T-cell (primary cell): Measurements from ENCODE around the gene SLC1A4. TPM values are rescaled to one million over a fixed set of nuclear protein-coding genes. Genes with fewer than 3 reads are reported as not detected.

Source experiments
- ATAC-seq, 4 experiments: fragments of 200-7000 bp in 3 of 4; fragments of 150-1000 bp in 1 of 4; cut with Tn5 transposase; replicated peaks in 1 of 4; 1 replicate in 3 of 4; 2 replicates in 1 of 4; pipeline ENCODE4 v1.10.0; 2021; ENCODE audit warnings: moderate library complexity in 3 of 4, mild to moderate bottlenecking in 2 of 4, moderate number of reproducible peaks in 1 of 4
- CTCF ChIA-PET, 2 donors: fragments of 300-600 bp; sonication (Branson Sonifier 250); formaldehyde crosslinking; loops; one replicate each; lab custom pipeline; 2022; ENCODE audit warnings: antibody characterized with exemption in 2 of 2; lab: Charles Lee
- POLR2A ChIA-PET, 2 donors: fragments of 300-600 bp; sonication (Branson Sonifier 250); formaldehyde crosslinking; loops; one replicate each; lab custom pipeline; 2022; ENCODE audit warnings: antibody characterized with exemption in 2 of 2; lab: Charles Lee
- DNase-seq, 35 experiments: peaks; one replicate each; pipeline versions ENCODE4 v3.0.0 to v3.0.0-alpha.2; 2013 to 2023
- H3K27ac ChIP-seq: one replicate; pipeline ENCODE4 v1.5.1; 2013; ENCODE audit warnings: low read length
- H3K27me3 ChIP-seq, 2 experiments: replicated peaks in 1 of 2; 1 replicate in 1 of 2; 2 replicates in 1 of 2; pipeline versions ENCODE4 v1.6.1 to v1.7.0; 2013; ENCODE audit warnings: low read length in 1 of 2, mixed read lengths in 1 of 2; ENCODE audit not compliant: control insufficient read depth in 2 of 2, insufficient read depth in 2 of 2; ENCODE audit errors: extremely low read depth in 1 of 2
- H3K36me3 ChIP-seq, 2 donors: 1 replicate in 1 of 2; 2 replicates in 1 of 2; pipeline versions ENCODE4 v1.6.1 to v1.7.0; 2013; ENCODE audit warnings: low read length in 1 of 2; ENCODE audit not compliant: control insufficient read depth in 2 of 2, insufficient read depth in 1 of 2; ENCODE audit errors: extremely low read depth in 1 of 2
- H3K4me1 ChIP-seq, 2 experiments: 1 replicate in 1 of 2; 2 replicates in 1 of 2; pipeline versions ENCODE4 v1.6.1 to v1.7.0; 2013; ENCODE audit warnings: low read length in 2 of 2, mixed read lengths in 1 of 2; ENCODE audit not compliant: insufficient read depth in 2 of 2, control insufficient read depth in 1 of 2; ENCODE audit errors: extremely low read depth in 1 of 2
- H3K4me3 ChIP-seq, 2 donors: 1 replicate in 1 of 2; 2 replicates in 1 of 2; pipeline versions ENCODE4 v1.5.1 to v1.7.0; 2013; ENCODE audit warnings: mild to moderate bottlenecking in 2 of 2, low read length in 1 of 2, moderate library complexity in 1 of 2; ENCODE audit not compliant: control insufficient read depth in 1 of 2; ENCODE audit errors: extremely low read depth in 1 of 2
- H3K9me3 ChIP-seq: 2 replicates; pipeline ENCODE4 v1.7.0; 2013
- H3K27ac Mint-ChIP-seq, 2 donors: one replicate each; pipeline ENCODE4 v1.8.0; 2020 to 2021; ENCODE audit warnings: mild to moderate bottlenecking in 2 of 2, mixed read lengths in 2 of 2
- H3K27me3 Mint-ChIP-seq, 2 donors: one replicate each; pipeline ENCODE4 v1.8.0; 2021 to 2022; ENCODE audit warnings: mixed read lengths in 2 of 2
- H3K36me3 Mint-ChIP-seq: one replicate; pipeline ENCODE4 v1.8.0; 2021; ENCODE audit warnings: mixed read lengths
- H3K4me1 Mint-ChIP-seq, 3 donors: one replicate each; pipeline ENCODE4 v1.8.0; 2020 to 2022; ENCODE audit warnings: mixed read lengths in 3 of 3, mild to moderate bottlenecking in 1 of 3
- H3K4me3 Mint-ChIP-seq, 3 donors: one replicate each; pipeline ENCODE4 v1.8.0; 2020 to 2022; ENCODE audit warnings: mild to moderate bottlenecking in 3 of 3, mixed read lengths in 3 of 3, moderate library complexity in 3 of 3
- H3K9me3 Mint-ChIP-seq, 3 donors: one replicate each; pipeline ENCODE4 v1.8.0; 2020 to 2022; ENCODE audit warnings: mixed read lengths in 3 of 3
- WGBS: methylation state at CpG from one replicate; pipeline ENCODE4 v1.1.5; 2013; ENCODE audit warnings: missing lambda C conversion rate; ENCODE audit not compliant: insufficient coverage; 5-methylcytosine and 5-hydroxymethylcytosine counted together
- total RNA-seq, 35 experiments: library from RNA in 6 of 35; stranded (reverse) in 6 of 35; fragments of 120-200 nt in 1 of 35; gene quantifications; one replicate each; pipeline versions ENCODE4 v1.2.1 to v1.2.4 and lab custom pipeline; 2013 to 2026

The SLC1A4 gene
- total RNA-seq, 5 donors from 2014 or later (not counting 1 experiment from before 2014, with no cell fraction given): 1.9 to 13.8 (median 9.8) TPM

DNA sequence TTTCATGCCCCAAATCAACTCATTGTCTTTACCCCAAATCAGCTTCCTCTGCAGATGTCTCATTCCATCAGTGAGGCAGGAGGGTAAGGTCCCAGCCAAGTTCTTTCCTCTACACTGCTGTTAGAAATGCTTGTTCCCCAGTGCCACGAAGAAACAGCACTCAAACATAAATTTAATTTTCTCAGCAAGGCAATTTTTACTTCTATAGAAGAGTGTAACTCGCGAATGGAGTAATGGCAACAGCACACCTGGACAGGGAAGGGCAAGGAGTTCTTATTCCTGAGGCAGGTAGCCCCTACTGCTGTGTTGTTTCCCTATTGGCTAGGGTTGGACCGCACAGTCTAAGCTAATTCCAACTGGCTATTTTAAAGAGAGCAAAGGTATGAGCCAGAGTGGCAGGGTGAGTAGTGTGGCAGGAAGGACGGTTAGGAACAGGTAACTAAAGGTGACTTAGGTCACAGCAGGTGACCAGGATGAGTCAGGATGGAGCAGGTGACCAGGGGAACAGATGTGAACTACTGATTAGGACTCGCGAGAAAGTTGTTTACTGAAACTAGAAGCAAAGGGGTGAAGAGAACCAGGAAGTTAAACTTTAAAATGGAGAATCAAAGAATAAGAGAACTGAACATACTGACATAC lies 55.0 kb downstream of the SLC1A4 start:
- Histone ChIP-seq H3K9me3 (no peaks in the 10 kb centered on the region), H3K36me3 (peaks cover 0 to 8% of the 10 kb centered on the region in 2 donors), H3K4me3 (no peak overlapping the region), H3K4me1 (peaks cover 3 to 5% of the 10 kb centered on the region in 2 experiments), H3K27ac (no peak overlapping the region), H3K27me3 (no peaks in the 10 kb centered on the region)
- Mint-ChIP-seq H3K36me3 (peaks cover 39% of the 10 kb centered on the region), H3K4me3 (no peak overlapping the region), H3K9me3 (peaks cover 9 to 21% (median 10%) of the 10 kb centered on the region in 3 donors), H3K27ac (peak overlapping the region in 1 of 2 donors; percentile 13), H3K4me1 (peaks cover 7 to 13% (median 10%) of the 10 kb centered on the region in 3 donors), H3K27me3 (no peaks in the 10 kb centered on the region)
- no peak for DNase-seq
- ATAC-seq: no peak
- WGBS: 93% methylated on average over 4 of the region's 7 CpGs
- CTCF ChIA-PET: interaction anchor here in 1 of 2 donors (0.8 to 1.2 kb wide), 2 partner anchors 12 to 27 kb away, joined by 3 to 6 read pairs; no protein-coding TSS in a partner anchor
- POLR2A ChIA-PET: interaction anchor here in 1 of 2 donors (0.6 kb wide), 1 partner anchor 65 kb away, joined by 4 read pairs; no protein-coding TSS in a partner anchor

- peaks cover 9 to 21% (median 10%) of the 10 kb centered on the region in 3 donors for H3K9me3 Mint-ChIP-seq
- Histone ChIP-seq H3K27me3 (no peaks in the 10 kb centered on the region), H3K4me3 (no peak overlapping the region), H3K36me3 (peaks cover 0 to 8% of the 10 kb centered on the region in 2 donors), H3K27ac (no peak overlapping the region), H3K4me1 (peaks cover 0 to under 1% of the 10 kb centered on the region in 2 experiments), H3K9me3 (no peaks in the 10 kb centered on the region)
- WGBS: 95% methylated on average over 3 of the region's 10 CpGs
- peaks cover under 1 to 1% (median 1%) of the 10 kb centered on the region in 3 donors for H3K4me1 Mint-ChIP-seq
- H3K36me3 Mint-ChIP-seq: peaks cover 39% of the 10 kb centered on the region
- no peaks in the 10 kb centered on the region for H3K27me3 Mint-ChIP-seq
- POLR2A ChIA-PET: no interaction called here
- H3K4me3 Mint-ChIP-seq: no peak overlapping the region
- DNase-seq (no peak), ATAC-seq (no peak)
- H3K27ac Mint-ChIP-seq: no peak overlapping the region
- CTCF ChIA-PET: interaction anchor here in 1 of 2 donors (1.3 kb wide), 1 partner anchor 10 kb away, joined by 5 read pairs; the partner anchor contains the start of gene CEP68
Observed at GRCh38 chr2:65045651-65046050, 56.5 kb downstream of the SLC1A4 start.

GRCh38 chr2:65046633-65047407 lies 57.6 kb downstream of the SLC1A4 start:
- peaks cover 40% of the 10 kb centered on the region for H3K36me3 Mint-ChIP-seq
- H3K4me3 Mint-ChIP-seq: no peak overlapping the region
- Histone ChIP-seq H3K36me3 (peaks cover 0 to 8% of the 10 kb centered on the region in 2 donors), H3K4me3 (no peak overlapping the region), H3K27ac (no peak overlapping the region), H3K4me1 (no peaks in the 10 kb centered on the region), H3K9me3 (no peaks in the 10 kb centered on the region), H3K27me3 (no peaks in the 10 kb centered on the region)
- 93% methylated on average over 8 of the region's 11 CpGs for WGBS
- peaks cover 0 to 5% (median 0%) of the 10 kb centered on the region in 3 donors for H3K4me1 Mint-ChIP-seq
- POLR2A ChIA-PET: no interaction called here
- CTCF ChIA-PET: interaction anchor here in 1 of 2 donors (0.6 to 1.6 kb wide), 3 partner anchors 9 to 719 kb away, joined by 3 to 5 read pairs (median 3); partner anchors contain the start of gene CEP68
- ATAC-seq: no peak
- H3K27me3 Mint-ChIP-seq: no peaks in the 10 kb centered on the region
- DNase-seq: no peak
- no peak overlapping the region for H3K27ac Mint-ChIP-seq
- H3K9me3 Mint-ChIP-seq: peaks cover 9 to 21% (median 10%) of the 10 kb centered on the region in 3 donors

DNA sequence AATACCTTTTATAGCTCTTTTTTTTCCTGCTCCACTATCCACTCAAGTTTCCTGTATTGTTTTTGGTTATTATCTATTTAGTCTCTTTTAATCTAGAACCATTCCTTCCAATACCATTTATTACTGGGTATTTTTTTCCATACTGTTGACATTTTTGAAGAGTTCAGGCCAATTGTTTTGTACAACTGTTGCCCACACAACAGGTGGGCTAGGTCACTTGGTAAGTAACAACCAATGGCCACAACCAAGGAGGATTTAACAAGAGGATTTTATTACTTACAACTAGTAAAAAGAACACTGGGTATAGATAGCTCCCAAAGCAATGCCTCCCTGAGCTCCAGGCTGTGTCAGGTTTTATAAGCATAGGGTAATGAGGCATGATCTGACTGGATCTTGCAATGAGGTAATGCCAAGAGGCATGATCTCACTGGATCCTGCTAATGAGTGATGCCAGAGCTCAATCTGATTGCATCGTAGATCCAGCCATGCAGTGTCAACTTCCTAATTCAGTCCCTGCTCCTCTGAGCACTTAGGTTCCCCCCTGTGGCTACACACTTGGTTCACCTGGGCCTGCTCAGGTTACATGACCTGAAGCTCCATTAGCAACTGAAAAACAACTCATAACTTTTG lies 59.9 kb downstream of the SLC1A4 start:
- Mint-ChIP-seq H3K4me1 (peaks cover 15 to 22% (median 18%) of the 10 kb centered on the region in 3 donors), H3K27ac (no peak overlapping the region), H3K27me3 (no peaks in the 10 kb centered on the region), H3K9me3 (peaks cover 7 to 19% (median 9%) of the 10 kb centered on the region in 3 donors), H3K36me3 (peaks cover 33% of the 10 kb centered on the region), H3K4me3 (no peak overlapping the region)
- no peak for ATAC-seq
- H3K4me3 ChIP-seq: no peak overlapping the region
- ChIA-PET CTCF (interaction anchor here in 1 of 2 donors (0.5 kb wide), 1 partner anchor 777 kb away, joined by 4 read pairs; no protein-coding TSS in a partner anchor), POLR2A (no interaction called here)
- DNase-seq: no peak
- H3K36me3 ChIP-seq: peaks cover 0 to 7% of the 10 kb centered on the region in 2 donors
- no peaks in the 10 kb centered on the region for H3K27me3 ChIP-seq
- WGBS: 100% methylated on average over 1 of the region's 1 CpG
- peaks cover 10 to 15% of the 10 kb centered on the region in 2 experiments for H3K4me1 ChIP-seq
- H3K9me3 ChIP-seq: no peaks in the 10 kb centered on the region
- H3K27ac ChIP-seq: no peak overlapping the region

DNA sequence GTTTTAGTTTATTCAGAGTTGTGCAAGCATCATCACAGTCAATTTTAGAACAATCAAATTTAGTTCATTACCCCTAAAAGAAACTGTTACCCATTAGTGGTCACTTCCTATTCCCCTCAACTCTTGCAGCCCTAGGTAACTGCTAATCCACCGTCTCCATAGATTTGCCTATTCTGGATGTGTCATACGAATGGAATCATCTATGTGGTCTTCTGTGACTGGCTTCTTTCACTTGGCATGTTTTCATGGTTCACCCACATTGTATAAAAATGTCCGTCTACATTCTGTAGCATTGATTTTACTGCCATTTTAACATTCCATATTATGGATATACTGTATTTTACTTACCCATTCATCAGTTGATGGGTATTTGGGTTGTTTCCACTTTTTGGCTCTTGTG lies 61.7 kb downstream of the SLC1A4 start:
- Mint-ChIP-seq H3K4me3 (no peak overlapping the region), H3K9me3 (peaks cover 0 to 4% (median 0%) of the 10 kb centered on the region in 3 donors), H3K36me3 (peaks cover 15% of the 10 kb centered on the region), H3K4me1 (peaks cover 32 to 39% (median 35%) of the 10 kb centered on the region in 3 donors), H3K27me3 (no peaks in the 10 kb centered on the region), H3K27ac (no peak overlapping the region)
- no peaks in the 10 kb centered on the region for H3K27me3 ChIP-seq
- H3K4me3 ChIP-seq: no peak overlapping the region
- no peaks in the 10 kb centered on the region for H3K36me3 ChIP-seq
- 100% methylated on average over 1 of the region's 3 CpGs for WGBS
- no peaks in the 10 kb centered on the region for H3K9me3 ChIP-seq
- POLR2A ChIA-PET: interaction anchor here in 1 of 2 donors (0.6 kb wide), 1 partner anchor 284 kb away, joined by 4 read pairs; no protein-coding TSS in a partner anchor
- peaks cover 10 to 32% of the 10 kb centered on the region in 2 experiments for H3K4me1 ChIP-seq
- CTCF ChIA-PET: interaction anchor here (0.5 to 0.6 kb wide), 3 partner anchors 25 to 482 kb away, joined by 3 read pairs; no protein-coding TSS in a partner anchor
- no peak for DNase-seq
- no peak overlapping the region for H3K27ac ChIP-seq
- no peak for ATAC-seq
